SJSA1 (cell line): Measurements from ENCODE around the gene NAT14. TPM values are rescaled to one million over a fixed set of nuclear protein-coding genes. Genes with fewer than 3 reads are reported as not detected.

Experiments used
- DNase-seq, 2 experiments: peaks; one replicate each; pipeline ENCODE4 v3.0.0-alpha.2; 2015 to 2020; ENCODE audit warnings: low spot score in 2 of 2, low read depth in 1 of 2
- H3K27ac ChIP-seq: fragments of 250-450 bp; sonication (Bioruptor Pico); 2 replicates; pipeline ENCODE4 v1.5.1; 2020; ENCODE audit warnings: mild to moderate bottlenecking, moderate library complexity
- H3K27me3 ChIP-seq: fragments of 250-450 bp; sonication (Bioruptor Pico); replicated peaks from 2 replicates; pipeline ENCODE4 v1.5.1; 2020; ENCODE audit warnings: mild to moderate bottlenecking, moderate library complexity
- H3K36me3 ChIP-seq: fragments of 250-450 bp; sonication (Bioruptor Pico); 2 replicates; pipeline ENCODE4 v1.5.1; 2020; ENCODE audit warnings: mild to moderate bottlenecking
- H3K4me1 ChIP-seq: fragments of 250-450 bp; sonication (Bioruptor Pico); replicated peaks from 2 replicates; pipeline ENCODE4 v1.6.1; 2021; ENCODE audit warnings: mild to moderate bottlenecking
- H3K4me3 ChIP-seq: fragments of 250-450 bp; sonication (Bioruptor Pico); 2 replicates; pipeline ENCODE4 v1.5.1; 2020; ENCODE audit warnings: mild to moderate bottlenecking
- H3K9me3 ChIP-seq: fragments of 250-450 bp; sonication (Bioruptor Pico); replicated peaks from 2 replicates; pipeline ENCODE4 v1.5.1; 2020; ENCODE audit warnings: mild to moderate bottlenecking
- total RNA-seq: library from RNA; depleted of rRNA; stranded (reverse); fragments of >200 nt; shearing (Covaris generic); gene quantifications from 2 replicates; pipeline ENCODE4 v1.2.3, GENCODE V29; 2014; rRNA removed

NAT14 gene
- total RNA-seq, result 10.9 and 12.1 TPM in 2 replicates

- H3K4me3 ChIP-seq, result peak within 1 kb of the TSS; percentile 55
- H3K9me3 ChIP-seq, result no peaks in the 10 kb centered on the region; the same call in 1 of the 2 replicates
- peaks cover 35% of the 10 kb centered on the region for H3K4me1 ChIP-seq
- H3K27me3 ChIP-seq, result no peaks in the 10 kb centered on the region
- peaks cover 28% of the 10 kb centered on the region for H3K36me3 ChIP-seq
- peak; percentile 67 for DNase-seq
- H3K27ac ChIP-seq, result peak within 1 kb of the TSS; percentile 46
These were observed at the start of gene NAT14 for GRCh38 chr19:55484593-55485438. Gene NAT14 (plus strand): TSS chr19:55485188. CDS start chr19:55485709, 521 bp downstream.

- Histone ChIP-seq H3K27me3 (peaks cover 33% of the 10 kb centered on the region), H3K27ac (no peak overlapping the region), H3K4me3 (no peak overlapping the region), H3K36me3 (no peaks in the 10 kb centered on the region), H3K9me3 (peaks cover 10% of the 10 kb centered on the region), H3K4me1 (peaks cover 7% of the 10 kb centered on the region; the same call in 1 of the 2 replicates)
- no peak for DNase-seq
These were observed 48.1 kb upstream of the NAT14 start for GRCh38 chr19:55436847-55437246.

- peaks cover 36% of the 10 kb centered on the region for H3K27me3 ChIP-seq
- DNase-seq, result peak in 1 of 2 experiments; percentile 53
- peaks cover 6% of the 10 kb centered on the region for H3K9me3 ChIP-seq
- no peak overlapping the region for H3K4me3 ChIP-seq
- H3K36me3 ChIP-seq, result no peaks in the 10 kb centered on the region
- peaks cover 7% of the 10 kb centered on the region; the same call in 1 of the 2 replicates for H3K4me1 ChIP-seq
- H3K27ac ChIP-seq, result no peak overlapping the region
These were observed 47.6 kb upstream of the NAT14 start for GRCh38 chr19:55437410-55437809.

- no peaks in the 10 kb centered on the region for H3K36me3 ChIP-seq
- no peak overlapping the region for H3K27ac ChIP-seq
- H3K4me3 ChIP-seq, result no peak overlapping the region
- no peak for DNase-seq
- peaks cover 5% of the 10 kb centered on the region; the same call in 1 of the 2 replicates for H3K9me3 ChIP-seq
- peaks cover 39% of the 10 kb centered on the region for H3K27me3 ChIP-seq
- peaks cover 7% of the 10 kb centered on the region; the same call in 1 of the 2 replicates for H3K4me1 ChIP-seq
These were observed 45.9 kb upstream of the NAT14 start for GRCh38 chr19:55439052-55439451.

GRCh38 chr19:55440411-55441105, 44.4 kb upstream of the NAT14 start:
- Histone ChIP-seq H3K27ac (no peak overlapping the region), H3K4me3 (no peak overlapping the region), H3K27me3 (peaks cover 51% of the 10 kb centered on the region), H3K36me3 (no peaks in the 10 kb centered on the region), H3K4me1 (peaks cover 7% of the 10 kb centered on the region; the same call in 1 of the 2 replicates), H3K9me3 (peaks cover 5% of the 10 kb centered on the region; the same call in 1 of the 2 replicates)
- no peak for DNase-seq

- H3K27me3 ChIP-seq, result peaks cover 54% of the 10 kb centered on the region
- no peak overlapping the region for H3K4me3 ChIP-seq
- peaks cover 7% of the 10 kb centered on the region; the same call in 1 of the 2 replicates for H3K4me1 ChIP-seq
- H3K27ac ChIP-seq, result no peak overlapping the region
- H3K9me3 ChIP-seq, result peaks cover 5% of the 10 kb centered on the region; the same call in 1 of the 2 replicates
- no peak for DNase-seq
- H3K36me3 ChIP-seq, result no peaks in the 10 kb centered on the region
These were observed 43.7 kb upstream of the NAT14 start for GRCh38 chr19:55441319-55441691.

GRCh38 chr19:55441692-55442321, 43.2 kb upstream of the NAT14 start:
- H3K4me3 ChIP-seq, result no peak overlapping the region
- H3K4me1 ChIP-seq, result peaks cover 7% of the 10 kb centered on the region; the same call in 1 of the 2 replicates
- peaks cover 5% of the 10 kb centered on the region; the same call in 1 of the 2 replicates for H3K9me3 ChIP-seq
- no peak overlapping the region for H3K27ac ChIP-seq
- no peaks in the 10 kb centered on the region for H3K36me3 ChIP-seq
- no peak for DNase-seq
- H3K27me3 ChIP-seq, result peaks cover 58% of the 10 kb centered on the region

- H3K9me3 ChIP-seq, result peaks cover 5% of the 10 kb centered on the region; the same call in 1 of the 2 replicates
- no peak for DNase-seq
- H3K27ac ChIP-seq, result no peak overlapping the region
- H3K4me1 ChIP-seq, result peaks cover 7% of the 10 kb centered on the region; the same call in 1 of the 2 replicates
- peaks cover 64% of the 10 kb centered on the region for H3K27me3 ChIP-seq
- H3K36me3 ChIP-seq, result no peaks in the 10 kb centered on the region
- no peak overlapping the region for H3K4me3 ChIP-seq
These were observed 42.5 kb upstream of the NAT14 start for GRCh38 chr19:55442372-55442961.

GRCh38 chr19:55443045-55443823, 41.8 kb upstream of the NAT14 start, which contains the start of gene SHISA7:
Gene SHISA7 (minus strand): TSS chr19:55443300. CDS start chr19:55442863, 437 bp downstream.
- Histone ChIP-seq H3K27me3 (peaks cover 67% of the 10 kb centered on the region), H3K4me1 (peaks cover 7% of the 10 kb centered on the region; the same call in 1 of the 2 replicates), H3K9me3 (peaks cover 5% of the 10 kb centered on the region; the same call in 1 of the 2 replicates), H3K36me3 (no peaks in the 10 kb centered on the region), H3K4me3 (no peak within 1 kb of the TSS), H3K27ac (no peak within 1 kb of the TSS)
- DNase-seq, result no peak

GRCh38 chr19:55443824-55444480, 41.0 kb upstream of the NAT14 start:
- H3K4me1 ChIP-seq, result peaks cover 7% of the 10 kb centered on the region; the same call in 1 of the 2 replicates
- H3K27me3 ChIP-seq, result peaks cover 67% of the 10 kb centered on the region
- H3K36me3 ChIP-seq, result no peaks in the 10 kb centered on the region
- H3K9me3 ChIP-seq, result peaks cover 5% of the 10 kb centered on the region; the same call in 1 of the 2 replicates
- H3K4me3 ChIP-seq, result no peak overlapping the region
- H3K27ac ChIP-seq, result no peak overlapping the region
- no peak for DNase-seq

- no peak for DNase-seq
- Histone ChIP-seq H3K4me3 (no peak overlapping the region), H3K27me3 (peaks cover 69% of the 10 kb centered on the region)
These were observed 40.3 kb upstream of the NAT14 start for GRCh38 chr19:55444646-55445045.

GRCh38 chr19:55446060-55446459, 38.9 kb upstream of the NAT14 start:
- Histone ChIP-seq H3K27ac (no peak overlapping the region), H3K4me1 (no peaks in the 10 kb centered on the region), H3K36me3 (no peaks in the 10 kb centered on the region), H3K27me3 (peaks cover 57% of the 10 kb centered on the region), H3K4me3 (no peak overlapping the region), H3K9me3 (no peaks in the 10 kb centered on the region)
- DNase-seq, result no peak

More at GRCh38 chr19:55444646-55445045, 40.3 kb upstream of the NAT14 start:
- Histone ChIP-seq H3K36me3 (no peaks in the 10 kb centered on the region), H3K4me1 (peaks cover 7% of the 10 kb centered on the region; the same call in 1 of the 2 replicates), H3K27ac (no peak overlapping the region), H3K9me3 (peaks cover 5% of the 10 kb centered on the region; the same call in 1 of the 2 replicates)
